Activated naive CD4-positive, alpha-beta T cell treated with anti-CD3 and anti-CD28 coated beads for 36 hours (primary cell): ENCODE measurements around the gene RIPK1. TPM values are rescaled to one million over a fixed set of nuclear protein-coding genes. Genes with fewer than 3 reads are reported as not detected.
"Not testable (repeated sequence)": the region's sequence is repeated elsewhere in the genome, so short reads cannot be mapped to it uniquely, and the experiment has no call there.

Experiments
- CTCF ChIA-PET: fragments of 350-600 bp; sonication (Branson Sonifier 250); formaldehyde crosslinking; loops from one replicate; lab custom pipeline; 2021; ENCODE audit warnings: antibody characterized with exemption; lab: Charles Lee
- DNase-seq: peaks from one replicate; pipeline ENCODE4 v3.0.0-alpha.2; 2020
- H3K27ac Mint-ChIP-seq: one replicate; pipeline ENCODE4 v1.8.0; 2021; ENCODE audit warnings: mild to moderate bottlenecking, mixed read lengths
- H3K27me3 Mint-ChIP-seq: one replicate; pipeline ENCODE4 v1.8.0; 2021; ENCODE audit warnings: low read depth, mixed read lengths
- H3K36me3 Mint-ChIP-seq: one replicate; pipeline ENCODE4 v1.8.0; 2021; ENCODE audit warnings: low read depth, mixed read lengths
- H3K4me1 Mint-ChIP-seq: one replicate; pipeline ENCODE4 v1.8.0; 2021; ENCODE audit warnings: low read depth, mixed read lengths
- H3K4me3 Mint-ChIP-seq: one replicate; pipeline ENCODE4 v1.8.0; 2021; ENCODE audit warnings: mild to moderate bottlenecking, moderate library complexity, mixed read lengths
- H3K9me3 Mint-ChIP-seq: one replicate; pipeline ENCODE4 v1.8.0; 2021; ENCODE audit warnings: mixed read lengths
- intact Hi-C: fragments of 100-400 bp; cut with micrococcal nuclease; formaldehyde crosslinking; loops from one replicate; pipeline ENCODE4 v1.15.1; 2023
- total RNA-seq, 2 experiments: library from RNA; stranded (reverse); gene quantifications; one replicate each; pipeline ENCODE4 v1.2.3, GENCODE V29; 2021

Gene RIPK1
- total RNA-seq, 2 experiments from 2014 or later = 8.8 to 10.1 TPM

DNA sequence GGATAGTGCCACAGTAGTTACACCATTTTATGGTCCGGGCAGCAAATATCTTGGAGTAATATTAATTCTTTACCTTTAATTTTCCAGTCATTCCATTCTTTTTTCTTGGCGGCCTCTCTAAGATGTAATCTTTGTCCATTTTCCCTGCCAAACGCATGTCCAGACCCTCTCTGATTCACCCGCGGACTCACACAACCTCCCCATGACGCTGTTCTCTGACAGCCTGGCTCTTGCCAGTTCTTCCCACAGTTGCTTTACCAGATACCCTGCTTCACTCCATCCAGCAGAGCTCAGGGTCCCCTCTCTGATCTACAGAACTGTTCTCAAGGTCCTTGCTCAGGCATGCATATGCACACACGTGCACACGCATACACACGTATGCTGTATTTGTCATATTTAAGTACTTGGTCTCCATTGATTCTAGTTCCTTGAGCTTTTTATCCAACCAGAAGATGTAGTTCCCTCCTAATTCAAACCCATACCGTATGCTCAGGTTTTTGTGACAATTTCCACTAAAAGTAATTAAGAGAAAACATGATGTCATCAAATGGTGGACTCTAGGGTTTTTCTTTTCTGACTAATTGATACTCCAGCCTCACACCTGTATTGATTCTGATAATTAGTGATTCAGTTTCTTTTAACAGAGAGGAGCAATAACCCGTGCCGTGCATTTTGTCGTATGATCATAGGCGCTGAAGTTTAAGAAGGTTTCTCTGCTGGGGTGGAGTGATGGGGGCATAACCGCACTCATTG is 60.2 kb downstream of the RIPK1 start:
- Mint-ChIP-seq H3K9me3 (no peaks in the 10 kb centered on the region), H3K36me3 (peaks cover 3% of the 10 kb centered on the region), H3K27me3 (no peaks in the 10 kb centered on the region), H3K4me1 (peaks cover 6% of the 10 kb centered on the region), H3K27ac (no peak overlapping the region), H3K4me3 (no peak overlapping the region)
- intact Hi-C loops = loop anchor here (5.0 kb wide), 1 partner anchor 329 kb away; the partner anchor contains the start of gene SLC22A23
- CTCF ChIA-PET = interaction anchor here (0.6 to 2.5 kb wide), 6 partner anchors 16 to 1291 kb away, joined by 3 to 9 read pairs (median 3); no protein-coding TSS in a partner anchor
- DNase-seq = no peak

DNA sequence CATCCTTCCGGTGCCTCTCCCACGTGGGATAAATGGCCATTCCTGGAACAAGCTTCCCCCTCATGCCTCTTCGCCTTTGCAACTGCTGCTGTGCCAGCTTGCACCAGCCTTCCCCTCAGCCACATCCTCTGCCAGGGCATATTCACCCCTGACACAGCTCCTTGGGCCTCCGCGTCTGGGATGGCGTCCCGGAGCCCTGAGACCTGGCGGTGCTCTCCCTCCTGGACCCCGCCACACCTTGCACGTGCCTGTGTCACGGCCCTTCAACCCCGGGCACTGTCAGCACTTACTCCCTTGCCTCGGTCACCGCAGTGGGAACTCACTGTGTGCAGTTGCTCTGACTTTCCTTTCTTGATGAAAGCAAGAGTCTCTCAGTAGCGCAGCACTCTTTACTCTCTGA is 63.4 kb downstream of the RIPK1 start:
- CTCF ChIA-PET = interaction anchor here (2.5 kb wide), 1 partner anchor 120 kb away, joined by 8 read pairs; no protein-coding TSS in a partner anchor
- Mint-ChIP-seq H3K27ac (no peak overlapping the region), H3K36me3 (peaks cover 5% of the 10 kb centered on the region), H3K27me3 (no peaks in the 10 kb centered on the region), H3K4me3 (no peak overlapping the region), H3K9me3 (no peaks in the 10 kb centered on the region), H3K4me1 (no peaks in the 10 kb centered on the region)
- intact Hi-C loops = no loop called here
- no peak for DNase-seq

DNA sequence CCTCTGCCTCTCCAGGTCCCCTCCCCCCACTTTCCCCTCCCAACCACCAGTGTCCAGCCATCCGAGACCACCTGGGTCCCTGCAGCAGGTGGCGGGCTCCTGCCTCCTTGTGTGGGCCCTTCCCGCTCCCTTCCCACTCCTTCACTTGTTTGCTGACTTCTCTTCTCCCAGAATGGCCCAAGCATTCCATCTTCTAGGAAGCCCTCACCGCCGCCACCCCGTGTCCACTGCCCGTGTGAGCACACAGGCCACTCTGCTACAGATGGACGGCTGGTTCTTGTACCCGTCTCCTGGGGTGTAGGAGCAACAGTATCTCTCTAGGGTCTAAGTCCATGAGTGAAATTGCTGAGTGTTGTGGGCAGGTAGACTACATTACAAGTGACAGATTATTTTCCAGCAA is 65.2 kb downstream of the RIPK1 start:
- Mint-ChIP-seq H3K4me3 (no peak overlapping the region), H3K9me3 (no peaks in the 10 kb centered on the region), H3K36me3 (peaks cover 6% of the 10 kb centered on the region), H3K4me1 (peaks cover 2% of the 10 kb centered on the region), H3K27me3 (no peaks in the 10 kb centered on the region), H3K27ac (no peak overlapping the region)
- DNase-seq = no peak
- intact Hi-C loops = no loop called here
- CTCF ChIA-PET = interaction anchor here (1.6 kb wide), 1 partner anchor 118 kb away, joined by 4 read pairs; no protein-coding TSS in a partner anchor

DNA sequence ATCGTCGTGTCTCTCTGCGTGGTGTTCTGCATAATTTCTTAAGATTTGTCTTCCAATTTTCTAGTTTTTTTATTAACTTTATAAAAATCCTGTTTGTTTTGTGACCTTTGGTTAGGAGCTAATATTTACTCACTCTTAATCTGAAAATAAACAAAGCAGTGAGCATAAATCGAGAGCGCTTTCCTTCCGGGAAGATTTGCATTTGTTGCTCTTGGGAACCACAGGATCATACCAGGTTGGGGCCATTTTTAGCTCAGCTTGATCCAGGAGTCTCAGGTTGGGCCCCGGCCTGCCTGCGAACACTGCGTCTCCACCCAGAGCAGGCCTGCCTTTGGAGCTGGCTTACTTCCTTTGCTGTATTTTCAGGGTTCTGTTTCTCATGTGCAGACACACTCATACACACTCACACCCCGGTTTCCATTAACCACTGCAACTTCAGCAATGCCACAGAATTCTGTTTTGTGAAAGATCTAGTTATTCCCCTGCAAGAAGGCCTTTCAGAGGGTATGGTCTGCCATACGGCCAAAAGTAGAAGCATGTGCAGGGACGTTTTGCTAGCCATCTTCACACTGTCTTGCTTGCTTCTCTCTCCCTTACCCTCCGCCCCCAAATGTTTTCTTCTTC is 67.5 kb downstream of the RIPK1 start:
- Mint-ChIP-seq H3K36me3 (peaks cover 8% of the 10 kb centered on the region), H3K4me3 (no peak overlapping the region), H3K27ac (no peak overlapping the region), H3K27me3 (no peaks in the 10 kb centered on the region), H3K9me3 (no peaks in the 10 kb centered on the region), H3K4me1 (peaks cover 6% of the 10 kb centered on the region)
- DNase-seq = no peak
- CTCF ChIA-PET = interaction anchor here (0.6 kb wide), 1 partner anchor 11 kb away, joined by 3 read pairs; no protein-coding TSS in a partner anchor
- intact Hi-C loops = no loop called here

- Mint-ChIP-seq H3K36me3 (peaks cover 8% of the 10 kb centered on the region), H3K9me3 (no peaks in the 10 kb centered on the region), H3K4me1 (peaks cover 6% of the 10 kb centered on the region), H3K4me3 (no peak overlapping the region), H3K27ac (no peak overlapping the region), H3K27me3 (no peaks in the 10 kb centered on the region)
- no peak for DNase-seq
- CTCF ChIA-PET = interaction anchor here (0.6 to 1.0 kb wide), 2 partner anchors 12 to 13 kb away, joined by 3 read pairs; no protein-coding TSS in a partner anchor
- intact Hi-C loops = no loop called here
Measured at GRCh38 chr6:3136292-3137011, 68.2 kb downstream of the RIPK1 start.

- Mint-ChIP-seq H3K36me3 (peaks cover 8% of the 10 kb centered on the region), H3K9me3 (no peaks in the 10 kb centered on the region), H3K4me3 (no peak overlapping the region), H3K4me1 (peaks cover 6% of the 10 kb centered on the region), H3K27ac (no peak overlapping the region), H3K27me3 (no peaks in the 10 kb centered on the region)
- no peak for DNase-seq
- CTCF ChIA-PET = interaction anchor here (1.0 kb wide), 1 partner anchor 14 kb away, joined by 3 read pairs; no protein-coding TSS in a partner anchor
- intact Hi-C loops = no loop called here
Measured at GRCh38 chr6:3137057-3137777, 68.9 kb downstream of the RIPK1 start.

GRCh38 chr6:3137873-3138272 is 69.6 kb downstream of the RIPK1 start:
- H3K9me3 Mint-ChIP-seq, intact Hi-C loops, CTCF ChIA-PET, H3K27me3 Mint-ChIP-seq, H3K4me1 Mint-ChIP-seq, H3K36me3 Mint-ChIP-seq, DNase-seq, H3K27ac Mint-ChIP-seq, H3K4me3 Mint-ChIP-seq: not testable (repeated sequence)

DNA sequence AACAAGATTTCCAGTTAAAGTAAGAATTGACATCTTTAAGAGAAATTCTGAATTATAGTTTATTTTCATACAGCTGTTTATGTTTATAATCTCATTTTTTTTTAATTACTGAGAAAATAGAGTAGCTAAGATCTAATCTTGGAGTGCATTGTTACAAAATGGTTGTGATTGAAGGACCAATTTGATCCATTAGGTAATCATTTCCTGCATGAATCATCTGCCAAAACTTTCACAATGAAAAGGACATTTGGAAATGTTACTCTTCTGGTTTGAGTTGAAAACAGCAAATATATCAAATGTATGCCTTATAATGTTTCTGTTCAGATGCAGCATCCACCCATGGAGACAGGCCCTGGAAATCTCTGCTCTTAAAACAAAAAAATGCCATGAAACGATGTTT is 70.0 kb downstream of the RIPK1 start:
- Mint-ChIP-seq H3K4me3 (no peak overlapping the region), H3K27ac (no peak overlapping the region), H3K4me1 (peaks cover 6% of the 10 kb centered on the region), H3K27me3 (no peaks in the 10 kb centered on the region), H3K9me3 (no peaks in the 10 kb centered on the region), H3K36me3 (peaks cover 9% of the 10 kb centered on the region)
- intact Hi-C loops = no loop called here
- CTCF ChIA-PET = no interaction called here
- no peak for DNase-seq

GRCh38 chr6:3139090-3139903 is 71.0 kb downstream of the RIPK1 start:
- Mint-ChIP-seq H3K27ac (no peak overlapping the region), H3K4me1 (peaks cover 6% of the 10 kb centered on the region), H3K9me3 (no peaks in the 10 kb centered on the region), H3K4me3 (no peak overlapping the region), H3K36me3 (peaks cover 9% of the 10 kb centered on the region), H3K27me3 (no peaks in the 10 kb centered on the region)
- CTCF ChIA-PET = interaction anchor here (1.5 kb wide), 1 partner anchor 10 kb away, joined by 4 read pairs; no protein-coding TSS in a partner anchor
- no peak for DNase-seq
- intact Hi-C loops = no loop called here

DNA sequence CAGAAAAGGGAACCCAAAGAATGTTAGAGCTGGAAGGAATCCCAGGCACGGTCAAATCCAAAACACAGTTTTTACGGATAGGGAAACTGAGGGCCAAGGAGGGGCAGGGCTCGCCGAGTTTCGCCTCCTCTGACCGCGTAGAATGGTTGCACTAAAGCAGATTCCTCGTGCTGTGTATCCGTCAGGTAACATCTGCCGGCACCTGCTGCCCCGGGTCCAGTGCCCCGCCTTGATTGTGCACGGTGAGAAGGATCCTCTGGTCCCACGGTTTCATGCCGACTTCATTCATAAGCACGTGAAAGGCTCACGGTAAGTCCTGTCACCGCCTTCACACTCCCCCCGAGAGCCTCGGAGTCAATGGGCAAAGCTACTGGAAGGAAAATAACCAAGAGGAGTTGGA is 71.9 kb downstream of the RIPK1 start:
- H3K36me3 Mint-ChIP-seq = peaks cover 8% of the 10 kb centered on the region
- no peak overlapping the region for H3K4me3 Mint-ChIP-seq
- H3K9me3 Mint-ChIP-seq = no peaks in the 10 kb centered on the region
- intact Hi-C loops = no loop called here
- CTCF ChIA-PET = interaction anchor here (0.7 to 1.5 kb wide), 2 partner anchors 9 to 829 kb away, joined by 3 to 4 read pairs; no protein-coding TSS in a partner anchor
- peaks cover 6% of the 10 kb centered on the region for H3K4me1 Mint-ChIP-seq
- DNase-seq = no peak
- H3K27me3 Mint-ChIP-seq = no peaks in the 10 kb centered on the region
- H3K27ac Mint-ChIP-seq = no peak overlapping the region

- Mint-ChIP-seq H3K27me3 (no peaks in the 10 kb centered on the region), H3K36me3 (peaks cover 12% of the 10 kb centered on the region), H3K27ac (no peak overlapping the region), H3K4me3 (no peak overlapping the region), H3K9me3 (no peaks in the 10 kb centered on the region), H3K4me1 (peaks cover 6% of the 10 kb centered on the region)
- intact Hi-C loops = no loop called here
- CTCF ChIA-PET = interaction anchor here (1.1 to 1.2 kb wide), 2 partner anchors 15 to 109 kb away, joined by 3 to 5 read pairs; partner anchors contain the start of gene TUBB2A
- DNase-seq = no peak
Measured at GRCh38 chr6:3142536-3142935, 74.2 kb downstream of the RIPK1 start.
